Measurements from ENCODE around the gene SREK1IP1. TPM values are rescaled to one million over a fixed set of nuclear protein-coding genes. Genes with fewer than 3 reads are reported as not detected.

The SREK1IP1 gene
- total and polyA plus RNA-seq, 12 donors = 5.5 to 25.9 (median 12.5) TPM

- DNase-seq = no peak
- Histone ChIP-seq H3K27me3 (peaks cover 0 to 5% (median 0%) of the 10 kb centered on the region in 7 donors), H3K9me3 (peaks cover 0 to 6% (median 0%) of the 10 kb centered on the region in 11 donors), H3K4me1 (no peaks in the 10 kb centered on the region), H3K36me3 (no peaks in the 10 kb centered on the region), H3K27ac (no peak overlapping the region), H3K4me3 (no peak overlapping the region)
- ATAC-seq = no peak
- intact Hi-C loops (cut with DNase I) = no loop called here
- TF ChIP-seq, protein P1, sequence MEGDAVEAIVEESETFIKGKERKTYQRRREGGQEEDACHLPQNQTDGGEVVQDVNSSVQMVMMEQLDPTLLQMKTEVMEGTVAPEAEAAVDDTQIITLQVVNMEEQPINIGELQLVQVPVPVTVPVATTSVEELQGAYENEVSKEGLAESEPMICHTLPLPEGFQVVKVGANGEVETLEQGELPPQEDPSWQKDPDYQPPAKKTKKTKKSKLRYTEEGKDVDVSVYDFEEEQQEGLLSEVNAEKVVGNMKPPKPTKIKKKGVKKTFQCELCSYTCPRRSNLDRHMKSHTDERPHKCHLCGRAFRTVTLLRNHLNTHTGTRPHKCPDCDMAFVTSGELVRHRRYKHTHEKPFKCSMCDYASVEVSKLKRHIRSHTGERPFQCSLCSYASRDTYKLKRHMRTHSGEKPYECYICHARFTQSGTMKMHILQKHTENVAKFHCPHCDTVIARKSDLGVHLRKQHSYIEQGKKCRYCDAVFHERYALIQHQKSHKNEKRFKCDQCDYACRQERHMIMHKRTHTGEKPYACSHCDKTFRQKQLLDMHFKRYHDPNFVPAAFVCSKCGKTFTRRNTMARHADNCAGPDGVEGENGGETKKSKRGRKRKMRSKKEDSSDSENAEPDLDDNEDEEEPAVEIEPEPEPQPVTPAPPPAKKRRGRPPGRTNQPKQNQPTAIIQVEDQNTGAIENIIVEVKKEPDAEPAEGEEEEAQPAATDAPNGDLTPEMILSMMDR (IDR thresholded peaks at IDR 0.05) = no peak
- 87 to 94% methylated on average over 1 of the region's 1 CpG for WGBS, 2 donors
These were observed 98.2 kb downstream of the SREK1IP1 start for GRCh38 chr5:64670277-64670676.

Other genes with a start within 250 kb of the SREK1IP1 start
- not detected for gene SHISAL2B, start 78.2 kb downstream of the SREK1IP1 start, total RNA-seq
- not detected for gene SHISAL2B, start 78.2 kb downstream of the SREK1IP1 start, polyA plus RNA-seq
- gene CWC27, start 239 bp upstream of the SREK1IP1 start, total RNA-seq = 10 to 100 TPM; 19.3 to 32.1 (median 23.5) TPM
- gene CWC27, start 239 bp upstream of the SREK1IP1 start, polyA plus RNA-seq = 10 to 100 TPM; 18.7 to 25.2 TPM

Data from heart right ventricle (tissue), 16 donors.